Mucosa of descending colon (tissue), 3 donors: ENCODE data around the gene CENPO. TPM values are rescaled to one million over a fixed set of nuclear protein-coding genes. Genes with fewer than 3 reads are reported as not detected.

Experiments used
- ATAC-seq: fragments of 200-7000 bp; cut with Tn5 transposase; one replicate; pipeline ENCODE4 v1.9.1; 2020; ENCODE audit warnings: mild to moderate bottlenecking, moderate library complexity
- DNase-seq, 3 donors: peaks; one replicate each; pipeline ENCODE4 v3.0.0-alpha.2; 2020
- H3K36me3 ChIP-seq: fragments of 200-600 bp; one replicate; pipeline ENCODE4 v1.8.0; 2021; ENCODE audit warnings: low read depth, mild to moderate bottlenecking
- H3K4me1 ChIP-seq: fragments of 200-600 bp; one replicate; pipeline ENCODE4 v1.8.0; 2021; ENCODE audit warnings: low read depth, mild to moderate bottlenecking
- H3K4me3 ChIP-seq: fragments of 200-600 bp; one replicate; pipeline ENCODE4 v1.8.0; 2021; ENCODE audit warnings: mild to moderate bottlenecking
- H3K9me3 ChIP-seq: fragments of 200-600 bp; one replicate; pipeline ENCODE4 v1.8.0; 2021; ENCODE audit warnings: mild to moderate bottlenecking
- intact Hi-C, 2 donors: fragments of 100-400 bp; cut with DNase I in 1 of 2; cut with micrococcal nuclease in 1 of 2; formaldehyde crosslinking; loops; one replicate each; pipeline versions ENCODE4 v1.11.0 to v1.11.1; 2022; cut with DNase I, micrococcal nuclease
- total RNA-seq, 3 donors: library from RNA; stranded (reverse); fragmentation: NEBNext Ultra II Directional in 2 of 3; extraction: Animal tissue kit (Norgen Biotek cat#: 25700) in 2 of 3; gene quantifications; one replicate each; pipeline versions ENCODE4 v1.2.1 to v1.2.4, GENCODE V29; 2021 to 2023
- TF ChIP-seq, protein P1 (sequence below): fragments of 200-600 bp; IDR thresholded peaks from one replicate; pipeline ENCODE4 v1.8.0; 2022; ENCODE audit warnings: antibody characterized with exemption, mild to moderate bottlenecking
- donor health status: DM: no; HTN: no; CAD: no; lungs with moderate emphysema.
- donor health status: DM: no; HTN: no; CAD: no.
- donor health status: DM: no; HTN: yes; CAD: no.

The CENPO gene
- total RNA-seq, 3 donors from 2014 or later: 6.0 to 15.7 (median 13.4) TPM

DNA sequence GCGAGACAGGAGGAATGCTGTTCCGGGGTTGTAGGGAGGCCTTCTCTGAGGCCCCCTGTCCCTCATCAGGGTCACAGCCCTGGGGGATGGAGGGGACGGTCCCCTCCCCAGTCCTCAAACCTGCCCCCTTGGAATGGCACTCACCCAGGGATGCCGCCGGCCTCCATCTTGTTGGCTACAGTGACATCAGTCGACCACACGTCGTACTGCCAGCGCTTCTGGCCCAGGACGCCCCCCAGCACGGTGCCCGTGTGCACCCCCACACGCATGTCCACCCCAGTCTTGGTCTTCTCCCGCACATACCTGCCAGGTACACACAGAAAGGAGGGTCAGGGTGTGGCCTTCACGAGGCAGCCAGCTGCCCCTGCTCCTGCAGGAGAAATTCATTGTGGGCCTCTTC lies 46.5 kb downstream of the CENPO start:
- TF ChIP-seq, protein P1, sequence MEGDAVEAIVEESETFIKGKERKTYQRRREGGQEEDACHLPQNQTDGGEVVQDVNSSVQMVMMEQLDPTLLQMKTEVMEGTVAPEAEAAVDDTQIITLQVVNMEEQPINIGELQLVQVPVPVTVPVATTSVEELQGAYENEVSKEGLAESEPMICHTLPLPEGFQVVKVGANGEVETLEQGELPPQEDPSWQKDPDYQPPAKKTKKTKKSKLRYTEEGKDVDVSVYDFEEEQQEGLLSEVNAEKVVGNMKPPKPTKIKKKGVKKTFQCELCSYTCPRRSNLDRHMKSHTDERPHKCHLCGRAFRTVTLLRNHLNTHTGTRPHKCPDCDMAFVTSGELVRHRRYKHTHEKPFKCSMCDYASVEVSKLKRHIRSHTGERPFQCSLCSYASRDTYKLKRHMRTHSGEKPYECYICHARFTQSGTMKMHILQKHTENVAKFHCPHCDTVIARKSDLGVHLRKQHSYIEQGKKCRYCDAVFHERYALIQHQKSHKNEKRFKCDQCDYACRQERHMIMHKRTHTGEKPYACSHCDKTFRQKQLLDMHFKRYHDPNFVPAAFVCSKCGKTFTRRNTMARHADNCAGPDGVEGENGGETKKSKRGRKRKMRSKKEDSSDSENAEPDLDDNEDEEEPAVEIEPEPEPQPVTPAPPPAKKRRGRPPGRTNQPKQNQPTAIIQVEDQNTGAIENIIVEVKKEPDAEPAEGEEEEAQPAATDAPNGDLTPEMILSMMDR: no peak
- DNase-seq (no peak), ATAC-seq (no peak)
- H3K36me3 ChIP-seq: no peaks in the 10 kb centered on the region
- H3K4me3 ChIP-seq: no peak overlapping the region
- no peaks in the 10 kb centered on the region for H3K4me1 ChIP-seq
- no peaks in the 10 kb centered on the region for H3K9me3 ChIP-seq
- intact Hi-C loops: no loop called here

DNA sequence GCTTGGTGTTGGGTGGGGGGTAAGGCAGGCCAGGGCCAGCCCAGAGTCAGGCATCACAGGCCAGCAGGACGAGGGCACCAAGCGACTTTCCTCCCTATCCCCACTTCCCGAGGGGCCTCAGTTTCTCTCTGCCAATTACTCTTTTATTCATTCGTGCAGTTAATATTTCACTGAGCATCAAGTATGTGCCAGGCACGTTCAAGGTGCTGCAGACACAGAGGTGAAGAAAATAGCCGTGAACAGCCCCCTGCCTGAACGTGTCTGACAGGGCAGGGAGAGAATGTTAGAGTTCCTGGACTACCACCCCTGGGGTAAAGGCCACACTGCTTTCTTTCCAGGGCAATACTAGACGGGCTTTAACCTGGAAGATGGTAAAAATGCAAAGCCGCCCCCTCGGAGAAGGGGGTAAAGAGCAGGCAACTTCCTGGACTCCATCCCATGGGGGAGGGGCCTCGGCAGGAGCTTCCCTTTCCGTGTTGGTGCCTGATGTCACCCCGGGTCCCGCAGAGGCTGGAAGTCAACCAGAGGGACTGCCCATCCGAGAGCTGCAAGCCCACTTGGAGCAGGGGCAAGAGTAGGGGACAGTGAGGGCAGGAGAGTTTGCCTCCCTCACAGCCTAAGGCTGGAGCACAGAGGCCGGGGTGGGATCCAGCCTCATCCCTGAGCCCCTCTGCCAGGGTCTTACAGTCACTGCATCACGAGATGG lies 47.1 kb downstream of the CENPO start:
- Histone ChIP-seq H3K36me3 (no peaks in the 10 kb centered on the region), H3K9me3 (no peaks in the 10 kb centered on the region), H3K4me3 (no peak overlapping the region), H3K4me1 (no peaks in the 10 kb centered on the region)
- ATAC-seq (no peak), DNase-seq (peak in 1 of 3 donors; percentile 8)
- intact Hi-C loops: no loop called here
- TF ChIP-seq, protein P1: no peak

- TF ChIP-seq, protein P1: no peak
- Histone ChIP-seq H3K36me3 (no peaks in the 10 kb centered on the region), H3K4me1 (no peaks in the 10 kb centered on the region), H3K9me3 (no peaks in the 10 kb centered on the region), H3K4me3 (no peak overlapping the region)
- ATAC-seq (no peak), DNase-seq (no peak)
- intact Hi-C loops: no loop called here
Measured at GRCh38 chr2:24840962-24841945, 48.0 kb downstream of the CENPO start.

DNA sequence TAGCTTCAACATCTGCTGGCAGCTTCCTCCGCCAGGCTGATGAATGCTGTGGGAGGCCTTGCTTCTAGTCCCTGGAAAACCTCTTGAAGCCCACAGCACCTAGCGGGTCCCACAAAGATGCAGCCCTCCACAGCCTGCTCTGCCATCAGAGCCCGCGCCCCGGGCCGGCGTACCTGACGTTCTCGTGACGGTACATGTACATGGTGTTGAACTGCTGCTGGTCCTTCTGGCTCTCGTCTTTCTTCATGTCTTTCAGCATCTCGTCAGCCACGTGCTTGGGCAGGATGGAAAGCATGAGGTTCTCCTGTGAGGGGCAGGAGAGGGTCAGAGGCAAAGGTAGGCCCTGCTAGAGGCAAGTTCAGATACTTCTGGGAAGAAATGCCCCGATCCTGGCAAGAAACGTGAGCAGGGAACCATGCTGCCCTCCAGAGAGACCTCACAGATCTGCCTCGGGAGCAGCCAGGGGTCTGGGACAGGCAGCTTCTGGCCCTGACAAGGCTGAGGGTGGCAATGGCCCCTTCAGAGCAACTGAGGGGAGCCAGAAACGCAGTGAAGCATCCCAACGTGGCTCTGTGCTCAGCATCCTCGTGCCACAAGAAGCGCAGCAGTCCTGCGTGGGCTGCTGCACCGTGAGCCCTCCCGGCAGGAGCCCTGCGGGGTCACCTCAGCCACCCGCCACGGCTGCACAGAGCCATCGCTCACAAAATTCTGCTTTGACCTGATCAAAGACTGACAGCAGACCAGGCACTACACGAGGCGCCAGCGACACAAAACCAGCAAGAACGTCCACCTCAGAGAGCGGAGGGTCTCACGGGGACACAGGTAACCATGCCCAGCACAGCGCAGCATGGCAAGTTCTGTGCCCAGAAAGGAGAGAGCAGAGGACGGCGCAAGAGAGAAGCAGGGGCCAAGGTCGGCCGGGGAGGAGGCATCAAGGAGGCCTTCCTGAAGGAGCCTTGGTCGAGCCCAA lies 49.1 kb downstream of the CENPO start:
- no peaks in the 10 kb centered on the region for H3K4me1 ChIP-seq
- ATAC-seq (no peak), DNase-seq (peak in 1 of 3 donors; percentile 21)
- TF ChIP-seq, protein P1: no peak
- intact Hi-C loops: no loop called here
- no peak overlapping the region for H3K4me3 ChIP-seq
- no peaks in the 10 kb centered on the region for H3K9me3 ChIP-seq
- no peaks in the 10 kb centered on the region for H3K36me3 ChIP-seq

- intact Hi-C loops: no loop called here
- Histone ChIP-seq H3K9me3 (no peaks in the 10 kb centered on the region), H3K4me1 (no peaks in the 10 kb centered on the region), H3K36me3 (no peaks in the 10 kb centered on the region), H3K4me3 (no peak overlapping the region)
- DNase-seq: peak in 1 of 3 donors; percentile 12
- TF ChIP-seq, protein P1: no peak
- ATAC-seq: no peak
Measured at GRCh38 chr2:24843330-24843860, 50.2 kb downstream of the CENPO start.
